ENCODE data around the gene PKD2L1. TPM values are rescaled to one million over a fixed set of nuclear protein-coding genes. Genes with fewer than 3 reads are reported as not detected.

Gene PKD2L1
- total and polyA plus RNA-seq, 2 of the 8 experiments (the other 6 are each of a cell fraction or from before 2014, with no cell fraction given), result 0.20 to 0.33 TPM

DNA sequence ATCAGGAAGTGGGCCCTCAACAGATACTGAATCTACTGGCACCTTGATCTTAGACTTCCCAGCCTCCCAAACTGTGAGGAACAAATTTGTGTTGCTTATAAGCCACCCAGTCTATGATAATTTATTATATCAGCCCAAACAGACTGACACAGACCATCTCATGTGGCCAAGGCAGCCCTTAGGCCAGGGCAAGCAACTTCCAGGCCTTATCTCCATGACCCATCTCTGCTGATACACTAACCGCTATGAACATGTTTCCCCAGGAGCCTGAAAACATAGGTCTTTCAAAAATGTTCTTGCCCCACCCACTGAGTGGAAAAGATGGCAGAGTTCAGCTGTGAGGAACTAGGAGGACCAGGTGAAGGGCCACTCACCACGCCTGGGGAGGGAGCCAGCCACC, 40.4 kb downstream of the PKD2L1 start:
- DNase-seq (ENCODE audit: low read depth in 1 of 2, low spot score in 2 of 2) (no peak), FAIRE-seq (no peak)
- no peaks in the 10 kb centered on the region for H3K27me3 ChIP-seq (replicated peaks in 1 of 4; ENCODE audit: control insufficient read depth in 3 of 4, extremely low read depth in 1 of 4, insufficient read depth in 3 of 4, low read length in 3 of 4)
- H4K5ac ChIP-seq (ENCODE audit: insufficient read length, low read depth, low read length), result no peak overlapping the region
- H3K79me1 ChIP-seq (ENCODE audit: low read depth, low read length), result no peaks in the 10 kb centered on the region
- H3K56ac ChIP-seq (replicated peaks; ENCODE audit: insufficient read length, low read depth, low read length), result no peak overlapping the region
- no peak overlapping the region for H4K91ac ChIP-seq (replicated peaks; ENCODE audit: insufficient read length, low read length)
- H2AFZ ChIP-seq (ENCODE audit: low read length), result no peak overlapping the region
- H3K4me2 ChIP-seq (ENCODE audit: insufficient read depth in 1 of 2, low read depth in 2 of 2, low read length in 2 of 2), result no peak overlapping the region
- CTCF ChIA-PET (ENCODE audit: partially characterized antibody), result interaction anchor here (0.6 kb wide), 1 partner anchor 29 kb away, joined by 3 read pairs; no protein-coding TSS in a partner anchor
- H3K79me2 ChIP-seq (ENCODE audit: control insufficient read depth in 1 of 2, insufficient read depth in 2 of 2, low read length in 2 of 2), result peaks cover 3 to 13% of the 10 kb centered on the region in 2 experiments; a peak in 3 of 4 replicates
- no peak overlapping the region for H3K4me3 ChIP-seq (ENCODE audit: extremely low read depth in 1 of 4, insufficient read depth in 2 of 4, low read depth in 3 of 4, low read length in 4 of 4)
- no peak overlapping the region for H2BK5ac ChIP-seq (ENCODE audit: low read depth, low read length)
- H2BK12ac ChIP-seq (ENCODE audit: low read depth, low read length), result no peak overlapping the region
- H3K23me2 ChIP-seq (ENCODE audit: low read depth, low read length), result peaks cover 11% of the 10 kb centered on the region
- H3K27ac ChIP-seq (ENCODE audit: low read depth, low read length), result no peak overlapping the region
- H2BK15ac ChIP-seq (ENCODE audit: low read length), result no peak overlapping the region
- H3K4me1 ChIP-seq (replicated peaks in 1 of 4; ENCODE audit: control insufficient read depth in 3 of 4, insufficient read depth in 4 of 4, low read length in 3 of 4), result peaks cover 0 to 8% (median 4%) of the 10 kb centered on the region in 4 experiments; a peak in 4 of 7 replicates
- H2BK120ac ChIP-seq (replicated peaks; ENCODE audit: low read depth, low read length), result no peak overlapping the region
- H3K36me3 ChIP-seq (ENCODE audit: control insufficient read depth in 2 of 4, insufficient read depth in 4 of 4, low read length in 3 of 4), result no peaks in the 10 kb centered on the region
- POLR2A ChIA-PET (ENCODE audit: partially characterized antibody), result no interaction called here
- no peak overlapping the region for H3K9ac ChIP-seq (replicated peaks in 1 of 4; ENCODE audit: extremely low read depth in 1 of 4, low read depth in 3 of 4, low read length in 3 of 4)
- H3K14ac ChIP-seq (ENCODE audit: insufficient read length), result no peak overlapping the region
- H3K18ac ChIP-seq (ENCODE audit: extremely low read depth, low read length), result no peak overlapping the region
- no peak overlapping the region for H2AK5ac ChIP-seq (ENCODE audit: low read depth, low read length)
- no peak overlapping the region for H3K4ac ChIP-seq (replicated peaks; ENCODE audit: insufficient read length, low read depth, low read length)
- H3K9me3 ChIP-seq (ENCODE audit: insufficient read depth in 2 of 2, low read depth in 1 of 2, low read length in 1 of 2), result no peaks in the 10 kb centered on the region
- no peak overlapping the region for H4K8ac ChIP-seq (ENCODE audit: extremely low read depth, insufficient read depth, low read length)
- WGBS, 2 experiments (ENCODE audit: extremely low coverage in 1 of 2, insufficient coverage in 1 of 2, insufficient read length in 1 of 2, insufficient replicate concordance in 2 of 2, low coverage in 1 of 2, low lambda C conversion rate in 2 of 2, missing lambda C conversion rate in 1 of 2), result 85% methylated on average over 2 of the region's 2 CpGs; no CpG with 5 or more reads in 1 of the 2 experiments
- H2BK20ac ChIP-seq (ENCODE audit: low read length), result no peak overlapping the region
- H4K20me1 ChIP-seq (replicated peaks in 1 of 2; ENCODE audit: control insufficient read depth in 1 of 2, insufficient read depth in 2 of 2, low read length in 2 of 2), result no peaks in the 10 kb centered on the region
- no peak overlapping the region for H3K23ac ChIP-seq (ENCODE audit: insufficient read length)
- TF ChIP-seq, protein P1, sequence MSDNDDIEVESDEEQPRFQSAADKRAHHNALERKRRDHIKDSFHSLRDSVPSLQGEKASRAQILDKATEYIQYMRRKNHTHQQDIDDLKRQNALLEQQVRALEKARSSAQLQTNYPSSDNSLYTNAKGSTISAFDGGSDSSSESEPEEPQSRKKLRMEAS (IDR thresholded peaks at IDR 0.05), result no peak
- TF ChIP-seq EZH2 (IDR thresholded peaks at IDR 0.05; ENCODE audit: low read depth, low read length, severe bottlenecking) (no peak), NANOG (IDR thresholded peaks at IDR 0.05; ENCODE audit: insufficient read depth, low read depth, low read length, poor library complexity, severe bottlenecking) (no peak), CHD1 (IDR thresholded peaks at IDR 0.05; ENCODE audit: low read depth, low read length) (no peak), CBX8 (IDR thresholded peaks at IDR 0.05; ENCODE audit: borderline replicate concordance, low read depth, low read length) (no peak), TBP (IDR thresholded peaks at IDR 0.05; ENCODE audit: low read depth, low read length) (no peak), PHF8 (conservative IDR thresholded peaks at IDR 0.05; ENCODE audit: low read depth, low read length) (no peak), ASH2L (IDR thresholded peaks at IDR 0.05; ENCODE audit: low read length) (no peak), HDAC2 (IDR thresholded peaks at IDR 0.05; ENCODE audit: borderline replicate concordance in 1 of 2, low read depth in 2 of 2, low read length in 2 of 2) (no peak), CREB1 (IDR thresholded peaks at IDR 0.05) (no peak), TCF12 (IDR thresholded peaks at IDR 0.05; ENCODE audit: low read depth, low read length) (no peak)
- TF ChIP-seq, protein P2, sequence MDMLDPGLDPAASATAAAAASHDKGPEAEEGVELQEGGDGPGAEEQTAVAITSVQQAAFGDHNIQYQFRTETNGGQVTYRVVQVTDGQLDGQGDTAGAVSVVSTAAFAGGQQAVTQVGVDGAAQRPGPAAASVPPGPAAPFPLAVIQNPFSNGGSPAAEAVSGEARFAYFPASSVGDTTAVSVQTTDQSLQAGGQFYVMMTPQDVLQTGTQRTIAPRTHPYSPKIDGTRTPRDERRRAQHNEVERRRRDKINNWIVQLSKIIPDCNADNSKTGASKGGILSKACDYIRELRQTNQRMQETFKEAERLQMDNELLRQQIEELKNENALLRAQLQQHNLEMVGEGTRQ (IDR thresholded peaks at IDR 0.05; ENCODE audit: low read length), result no peak

Data from H1 (cell line).